ENCODE results near the gene BCO1. TPM values are rescaled to one million over a fixed set of nuclear protein-coding genes. Genes with fewer than 3 reads are reported as not detected.

Gene BCO1
- total and polyA plus RNA-seq, 4 donors = 0.11 to 0.50 (median 0.29) TPM

DNA sequence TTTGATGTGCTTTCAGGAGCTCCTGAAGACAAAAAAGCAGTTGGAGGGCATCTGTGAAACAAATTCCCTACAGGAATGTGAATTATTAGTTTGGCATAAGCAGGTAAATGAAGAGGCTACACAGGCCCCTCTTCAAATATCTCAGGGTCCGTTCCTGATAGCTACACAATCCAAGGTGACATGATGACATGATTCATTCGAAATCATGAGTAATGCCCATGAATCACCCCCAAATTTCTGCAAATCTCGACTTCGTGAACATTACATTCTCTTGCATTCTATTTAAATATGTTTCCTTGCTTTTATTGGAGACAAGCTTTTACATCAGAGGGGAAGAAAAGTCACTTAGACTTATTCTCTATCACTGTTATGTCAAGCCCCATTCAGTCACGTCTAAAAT lies 98.6 kb downstream of the BCO1 start:
- no peaks in the 10 kb centered on the region for H3K4me1 ChIP-seq (ENCODE audit: control insufficient read depth in 4 of 4, insufficient read depth in 4 of 4, low read length in 3 of 4)
- TF ChIP-seq HNF4A (conservative IDR thresholded peaks at IDR 0.05) = no peak
- TF ChIP-seq, protein P1, sequence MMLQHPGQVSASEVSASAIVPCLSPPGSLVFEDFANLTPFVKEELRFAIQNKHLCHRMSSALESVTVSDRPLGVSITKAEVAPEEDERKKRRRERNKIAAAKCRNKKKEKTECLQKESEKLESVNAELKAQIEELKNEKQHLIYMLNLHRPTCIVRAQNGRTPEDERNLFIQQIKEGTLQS (IDR thresholded peaks at IDR 0.05) = no peak
- no peak for TF ChIP-seq EGR1 (IDR thresholded peaks at IDR 0.05; ENCODE audit: low read depth in 2 of 2)
- no peak for TF ChIP-seq SP1 (IDR thresholded peaks at IDR 0.05)
- TF ChIP-seq TAF1 (conservative IDR thresholded peaks at IDR 0.05) = no peak
- TF ChIP-seq, protein P2, sequence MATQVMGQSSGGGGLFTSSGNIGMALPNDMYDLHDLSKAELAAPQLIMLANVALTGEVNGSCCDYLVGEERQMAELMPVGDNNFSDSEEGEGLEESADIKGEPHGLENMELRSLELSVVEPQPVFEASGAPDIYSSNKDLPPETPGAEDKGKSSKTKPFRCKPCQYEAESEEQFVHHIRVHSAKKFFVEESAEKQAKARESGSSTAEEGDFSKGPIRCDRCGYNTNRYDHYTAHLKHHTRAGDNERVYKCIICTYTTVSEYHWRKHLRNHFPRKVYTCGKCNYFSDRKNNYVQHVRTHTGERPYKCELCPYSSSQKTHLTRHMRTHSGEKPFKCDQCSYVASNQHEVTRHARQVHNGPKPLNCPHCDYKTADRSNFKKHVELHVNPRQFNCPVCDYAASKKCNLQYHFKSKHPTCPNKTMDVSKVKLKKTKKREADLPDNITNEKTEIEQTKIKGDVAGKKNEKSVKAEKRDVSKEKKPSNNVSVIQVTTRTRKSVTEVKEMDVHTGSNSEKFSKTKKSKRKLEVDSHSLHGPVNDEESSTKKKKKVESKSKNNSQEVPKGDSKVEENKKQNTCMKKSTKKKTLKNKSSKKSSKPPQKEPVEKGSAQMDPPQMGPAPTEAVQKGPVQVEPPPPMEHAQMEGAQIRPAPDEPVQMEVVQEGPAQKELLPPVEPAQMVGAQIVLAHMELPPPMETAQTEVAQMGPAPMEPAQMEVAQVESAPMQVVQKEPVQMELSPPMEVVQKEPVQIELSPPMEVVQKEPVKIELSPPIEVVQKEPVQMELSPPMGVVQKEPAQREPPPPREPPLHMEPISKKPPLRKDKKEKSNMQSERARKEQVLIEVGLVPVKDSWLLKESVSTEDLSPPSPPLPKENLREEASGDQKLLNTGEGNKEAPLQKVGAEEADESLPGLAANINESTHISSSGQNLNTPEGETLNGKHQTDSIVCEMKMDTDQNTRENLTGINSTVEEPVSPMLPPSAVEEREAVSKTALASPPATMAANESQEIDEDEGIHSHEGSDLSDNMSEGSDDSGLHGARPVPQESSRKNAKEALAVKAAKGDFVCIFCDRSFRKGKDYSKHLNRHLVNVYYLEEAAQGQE (IDR thresholded peaks at IDR 0.05) = no peak
- TF ChIP-seq, protein P3, sequence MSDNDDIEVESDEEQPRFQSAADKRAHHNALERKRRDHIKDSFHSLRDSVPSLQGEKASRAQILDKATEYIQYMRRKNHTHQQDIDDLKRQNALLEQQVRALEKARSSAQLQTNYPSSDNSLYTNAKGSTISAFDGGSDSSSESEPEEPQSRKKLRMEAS (IDR thresholded peaks at IDR 0.05) = no peak
- TF ChIP-seq FOXA1 (IDR thresholded peaks at IDR 0.05) = no peak
- no peak for DNase-seq (ENCODE audit: low spot score)
- H3K9ac ChIP-seq (ENCODE audit: low read depth in 1 of 2, low read length in 2 of 2) = no peak overlapping the region
- H3K36me3 ChIP-seq (ENCODE audit: control insufficient read depth in 4 of 4, insufficient read depth in 3 of 4, low read depth in 1 of 4, low read length in 3 of 4) = no peaks in the 10 kb centered on the region
- H3K27me3 ChIP-seq (ENCODE audit: control insufficient read depth in 4 of 4, insufficient read depth in 4 of 4, low read length in 3 of 4) = no peaks in the 10 kb centered on the region
- 93% methylated on average over 5 of the region's 5 CpGs for WGBS
- no peak overlapping the region for H3K4me3 ChIP-seq (ENCODE audit: low read depth in 1 of 3, low read length in 3 of 3)
- H3K27ac ChIP-seq (ENCODE audit: low read depth in 1 of 2, low read length in 2 of 2) = no peak overlapping the region
- H3K9me3 ChIP-seq (ENCODE audit: control insufficient read depth in 4 of 4, low read length in 3 of 4) = no peaks in the 10 kb centered on the region

Other genes with a start within 250 kb of the BCO1 start
- 10 to 100 TPM; 26.2 to 28.3 TPM for gene CMC2, start 231.8 kb upstream of the BCO1 start, total RNA-seq
- 10 to 100 TPM; 56.7 to 98.4 TPM for gene CMC2, start 231.8 kb upstream of the BCO1 start, polyA plus RNA-seq
- gene CENPN, start 231.5 kb upstream of the BCO1 start, total RNA-seq = 10 to 100 TPM in 1 of 2 donors, 1 to 10 TPM in 1; 9.9 to 30.8 TPM
- gene CENPN, start 231.5 kb upstream of the BCO1 start, polyA plus RNA-seq = 1 to 10 TPM; 1.8 to 5.9 TPM
- 10 to 100 TPM; 15.9 to 17.8 TPM for gene ATMIN, start 202.8 kb upstream of the BCO1 start, total RNA-seq
- 1 to 10 TPM; 6.8 to 8.8 TPM for gene ATMIN, start 202.8 kb upstream of the BCO1 start, polyA plus RNA-seq
- gene C16orf46, start 161.5 kb upstream of the BCO1 start, total RNA-seq = under 1 TPM; 0.08 to 0.42 TPM
- gene C16orf46, start 161.5 kb upstream of the BCO1 start, polyA plus RNA-seq = 1 to 10 TPM in 1 of 2 donors, under 1 TPM in 1; 0.47 to 1.4 TPM
- 10 to 100 TPM; 34.6 to 38.0 TPM for gene GCSH, start 142.3 kb upstream of the BCO1 start, total RNA-seq
- gene GCSH, start 142.3 kb upstream of the BCO1 start, polyA plus RNA-seq = 100 to 1,000 TPM in 1 of 2 donors, 10 to 100 TPM in 1; 72.0 to 132 TPM
- gene GAN, start 76.3 kb downstream of the BCO1 start, total RNA-seq = 1 to 10 TPM; 2.3 to 5.5 TPM
- under 1 TPM; 0.33 to 0.61 TPM for gene GAN, start 76.3 kb downstream of the BCO1 start, polyA plus RNA-seq
- gene CMIP, start 206.1 kb downstream of the BCO1 start, total RNA-seq = 10 to 100 TPM; 14.1 to 15.6 TPM
- 1 to 10 TPM; 1.7 to 6.1 TPM for gene CMIP, start 206.1 kb downstream of the BCO1 start, polyA plus RNA-seq

Data from liver (tissue), 9 donors.